Trophoblast cell (in vitro differentiated cells and primary cell): ENCODE measurements around the gene CHST9.

Experiments
- DNase-seq, 2 donors: peaks; one replicate each; pipeline ENCODE4 v3.0.0-alpha.2; 2016
- H2AFZ ChIP-seq: 2 replicates; pipeline ENCODE4 v1.6.1; 2013; ENCODE audit warnings: low read length, moderate library complexity, mild to moderate bottlenecking; ENCODE audit not compliant: insufficient read depth, poor library complexity
- H2AK5ac ChIP-seq: 2 replicates; pipeline ENCODE4 v1.6.1; 2013; ENCODE audit warnings: mild to moderate bottlenecking, low read length
- H2BK120ac ChIP-seq: 2 replicates; pipeline ENCODE4 v1.6.1; 2013; ENCODE audit warnings: low read length, mild to moderate bottlenecking, moderate library complexity; ENCODE audit not compliant: insufficient read depth, poor library complexity
- H2BK12ac ChIP-seq: 2 replicates; pipeline ENCODE4 v1.6.1; 2013; ENCODE audit warnings: mild to moderate bottlenecking, low read length, moderate library complexity
- H2BK5ac ChIP-seq: 2 replicates; pipeline ENCODE4 v1.6.1; 2013; ENCODE audit warnings: low read length, low read depth, moderate library complexity, mild to moderate bottlenecking; ENCODE audit not compliant: poor library complexity
- H3K14ac ChIP-seq: 2 replicates; pipeline ENCODE4 v1.6.1; 2013; ENCODE audit warnings: mild to moderate bottlenecking, low read length
- H3K18ac ChIP-seq: 2 replicates; pipeline ENCODE4 v1.6.1; 2013; ENCODE audit warnings: mild to moderate bottlenecking, low read length
- H3K23ac ChIP-seq: 2 replicates; pipeline ENCODE4 v1.6.1; 2013; ENCODE audit warnings: low read length
- H3K27ac ChIP-seq: 2 replicates; pipeline ENCODE4 v1.5.1; 2013; ENCODE audit warnings: low read depth, mild to moderate bottlenecking, inconsistent platforms, low read length, moderate library complexity
- H3K27me3 ChIP-seq: 2 replicates; pipeline ENCODE4 v1.6.1; 2013; ENCODE audit warnings: inconsistent platforms, mild to moderate bottlenecking, low read length, moderate library complexity; ENCODE audit not compliant: insufficient read depth
- H3K36me3 ChIP-seq, 2 experiments: 1 replicate in 1 of 2; 2 replicates in 1 of 2; pipeline ENCODE4 v1.6.1; 2013; ENCODE audit warnings: low read length in 2 of 2, mild to moderate bottlenecking in 2 of 2, moderate library complexity in 1 of 2; ENCODE audit not compliant: insufficient read depth in 2 of 2, control insufficient read depth in 1 of 2
- H3K4ac ChIP-seq: 2 replicates; pipeline ENCODE4 v1.6.1; 2013; ENCODE audit warnings: low read depth, mild to moderate bottlenecking, low read length, moderate library complexity
- H3K4me1 ChIP-seq, 2 experiments: 1 replicate in 1 of 2; 2 replicates in 1 of 2; pipeline ENCODE4 v1.6.1; 2013; ENCODE audit warnings: low read length in 2 of 2, mild to moderate bottlenecking in 2 of 2, moderate library complexity in 1 of 2; ENCODE audit not compliant: insufficient read depth in 2 of 2, control insufficient read depth in 1 of 2
- H3K4me2 ChIP-seq: 2 replicates; pipeline ENCODE4 v1.6.1; 2013; ENCODE audit warnings: inconsistent platforms, mild to moderate bottlenecking, low read length, moderate library complexity
- H3K4me3 ChIP-seq: 2 replicates; pipeline ENCODE4 v1.5.1; 2013; ENCODE audit warnings: mild to moderate bottlenecking, low read depth, low read length, inconsistent platforms
- H3K79me1 ChIP-seq: one replicate; pipeline ENCODE4 v1.6.1; 2013; ENCODE audit warnings: low read length
- H3K79me2 ChIP-seq: 2 replicates; pipeline ENCODE4 v1.6.1; 2013; ENCODE audit warnings: low read length, mild to moderate bottlenecking; ENCODE audit not compliant: control insufficient read depth, insufficient read depth, poor library complexity
- H3K9ac ChIP-seq: 2 replicates; pipeline ENCODE4 v1.6.1; 2013; ENCODE audit warnings: mild to moderate bottlenecking, low read length
- H3K9me3 ChIP-seq: 2 replicates; pipeline ENCODE4 v1.6.1; 2013; ENCODE audit warnings: low read depth, mild to moderate bottlenecking, control low read depth, inconsistent platforms, low read length; ENCODE audit not compliant: insufficient read depth
- H4K12ac ChIP-seq: 2 replicates; pipeline ENCODE4 v1.6.1; 2013; ENCODE audit warnings: low read depth, mild to moderate bottlenecking, low read length, moderate library complexity
- H4K8ac ChIP-seq: 2 replicates; pipeline ENCODE4 v1.6.1; 2013; ENCODE audit warnings: low read depth, mild to moderate bottlenecking, low read length, moderate library complexity
- H4K91ac ChIP-seq: one replicate; pipeline ENCODE4 v1.6.1; 2013; ENCODE audit warnings: low read depth, mild to moderate bottlenecking, low read length, moderate library complexity
- WGBS: extraction: QIAGEN DNeasy Blood & Tissue Kit; methylation state at CpG from one replicate; pipeline ENCODE4 v1.1.7; 2013; ENCODE audit warnings: missing lambda C conversion rate; ENCODE audit not compliant: insufficient read length, insufficient coverage; ENCODE audit errors: extremely low coverage; 5-methylcytosine and 5-hydroxymethylcytosine counted together

CHST9 gene

GRCh38 chr18:26865557-26865956, 319.6 kb downstream of the CHST9 start, which contains the start of gene AQP4:
Gene AQP4 (minus strand): TSS chr18:26865707. CDS start chr18:26865689, 18 bp downstream.
- no peak within 1 kb of the TSS for H2AFZ ChIP-seq
- H2AK5ac ChIP-seq = no peak within 1 kb of the TSS
- H3K9ac ChIP-seq = no peak within 1 kb of the TSS
- H3K79me2 ChIP-seq = no peaks in the 10 kb centered on the region
- H4K8ac ChIP-seq = no peak within 1 kb of the TSS
- no peak within 1 kb of the TSS for H3K23ac ChIP-seq
- H3K27ac ChIP-seq = no peak within 1 kb of the TSS
- DNase-seq = no peak
- H3K4ac ChIP-seq = no peak within 1 kb of the TSS
- H4K12ac ChIP-seq = no peak within 1 kb of the TSS
- H3K79me1 ChIP-seq = no peaks in the 10 kb centered on the region
- H3K14ac ChIP-seq = no peak within 1 kb of the TSS
- no peak within 1 kb of the TSS for H3K4me3 ChIP-seq
- no peak within 1 kb of the TSS for H2BK5ac ChIP-seq
- no peak within 1 kb of the TSS for H3K18ac ChIP-seq
- peaks cover 6% of the 10 kb centered on the region for H3K27me3 ChIP-seq
- H3K4me2 ChIP-seq = no peak within 1 kb of the TSS
- H3K4me1 ChIP-seq = peaks cover 0 to 5% of the 10 kb centered on the region in 2 experiments
- H4K91ac ChIP-seq = no peak within 1 kb of the TSS
- peaks cover 2% of the 10 kb centered on the region for H3K9me3 ChIP-seq
- no CpG with 5 or more reads among the region's 5 CpGs for WGBS
- H2BK120ac ChIP-seq = no peak within 1 kb of the TSS
- no peak within 1 kb of the TSS for H2BK12ac ChIP-seq
- H3K36me3 ChIP-seq = no peaks in the 10 kb centered on the region

- no CpG with 5 or more reads among the region's 7 CpGs for whole genome bisulfite sequencing
- no peak overlapping the region for H2BK120ac ChIP-seq
- no peak overlapping the region for H3K4me2 ChIP-seq
These were observed 320.4 kb downstream of the CHST9 start for GRCh38 chr18:26864658-26865057.

GRCh38 chr18:26863921-26864497, 321.1 kb downstream of the CHST9 start:
- Histone ChIP-seq H3K4me1 (peaks cover 0 to 5% of the 10 kb centered on the region in 2 experiments), H3K9me3 (peaks cover 2% of the 10 kb centered on the region), H2BK5ac (no peak overlapping the region), H3K14ac (no peak overlapping the region), H3K4me3 (no peak overlapping the region), H2BK120ac (no peak overlapping the region), H3K79me2 (no peaks in the 10 kb centered on the region), H3K79me1 (no peaks in the 10 kb centered on the region), H3K23ac (no peak overlapping the region), H3K18ac (no peak overlapping the region), H3K27me3 (peaks cover 6% of the 10 kb centered on the region), H4K91ac (no peak overlapping the region), H3K4ac (no peak overlapping the region), H2AK5ac (no peak overlapping the region), H4K8ac (no peak overlapping the region), H2BK12ac (no peak overlapping the region), H3K4me2 (no peak overlapping the region), H3K9ac (no peak overlapping the region), H4K12ac (no peak overlapping the region), H3K27ac (no peak overlapping the region), H2AFZ (no peak overlapping the region), H3K36me3 (no peaks in the 10 kb centered on the region)
- no CpG with 5 or more reads among the region's 9 CpGs for WGBS
- DNase-seq = no peak

More at GRCh38 chr18:26864658-26865057, 320.4 kb downstream of the CHST9 start:
- Histone ChIP-seq H3K36me3 (no peaks in the 10 kb centered on the region), H3K4ac (no peak overlapping the region), H4K12ac (no peak overlapping the region), H4K8ac (no peak overlapping the region), H2AFZ (no peak overlapping the region), H3K4me1 (peaks cover 0 to 5% of the 10 kb centered on the region in 2 experiments), H4K91ac (no peak overlapping the region), H3K27me3 (peaks cover 6% of the 10 kb centered on the region), H2BK12ac (no peak overlapping the region), H3K79me1 (no peaks in the 10 kb centered on the region), H3K79me2 (no peaks in the 10 kb centered on the region), H3K4me3 (no peak overlapping the region), H3K9ac (no peak overlapping the region), H2AK5ac (no peak overlapping the region), H3K9me3 (peaks cover 2% of the 10 kb centered on the region), H3K18ac (no peak overlapping the region), H3K14ac (no peak overlapping the region), H3K23ac (no peak overlapping the region), H3K27ac (no peak overlapping the region), H2BK5ac (no peak overlapping the region)
- DNase-seq = no peak

DNA sequence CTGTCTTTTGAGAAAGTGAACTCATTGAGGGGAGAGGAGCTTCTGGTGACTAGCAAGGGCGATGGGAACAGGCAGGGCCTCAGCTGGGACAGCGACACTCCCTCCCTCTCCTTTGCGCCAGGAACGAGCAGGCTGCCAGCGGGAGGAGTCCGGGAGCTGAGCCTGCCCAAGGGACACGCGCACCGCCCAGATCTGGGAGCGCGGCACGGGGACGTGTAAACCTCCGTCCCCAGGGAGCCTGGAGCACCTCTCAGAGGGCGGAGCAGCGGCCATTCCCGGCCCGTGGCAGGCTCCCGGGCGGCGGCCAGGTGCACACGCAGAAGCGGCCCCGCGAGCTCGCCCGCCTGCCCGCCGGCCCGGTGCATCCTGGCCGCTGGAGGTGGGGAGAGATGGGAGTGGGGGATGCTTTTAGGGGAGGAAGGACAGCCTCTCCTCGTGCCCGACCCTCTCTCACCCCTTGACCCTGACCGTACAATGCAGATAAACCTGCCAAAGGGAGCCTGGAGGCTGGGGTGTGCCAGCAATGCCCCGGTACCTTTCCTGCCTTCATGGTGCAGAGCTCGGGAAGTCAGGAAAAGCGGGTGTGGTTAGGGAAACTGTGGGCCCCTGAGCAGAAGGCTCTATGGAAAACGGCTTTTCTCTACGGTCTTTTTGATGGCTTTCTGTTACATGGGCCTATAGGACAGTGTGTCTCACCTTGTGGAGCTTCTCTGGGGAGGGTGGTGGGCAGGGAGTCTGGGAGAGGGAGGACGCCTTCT, 321.8 kb downstream of the CHST9 start:
- Histone ChIP-seq H3K4me1 (peaks cover 0 to 5% of the 10 kb centered on the region in 2 experiments), H4K8ac (no peak overlapping the region), H3K23ac (no peak overlapping the region), H3K4ac (no peak overlapping the region), H3K9me3 (peaks cover 2% of the 10 kb centered on the region), H3K4me2 (peak overlapping the region; percentile 81), H3K79me1 (no peaks in the 10 kb centered on the region), H3K27me3 (peaks cover 6% of the 10 kb centered on the region), H3K36me3 (no peaks in the 10 kb centered on the region), H3K9ac (no peak overlapping the region), H2AK5ac (no peak overlapping the region), H2AFZ (no peak overlapping the region), H3K18ac (no peak overlapping the region), H3K14ac (no peak overlapping the region), H3K4me3 (peak overlapping the region; percentile 49), H4K12ac (no peak overlapping the region), H3K27ac (no peak overlapping the region), H2BK5ac (no peak overlapping the region), H3K79me2 (no peaks in the 10 kb centered on the region), H2BK120ac (no peak overlapping the region), H4K91ac (no peak overlapping the region), H2BK12ac (no peak overlapping the region)
- WGBS = no CpG with 5 or more reads among the region's 40 CpGs
- DNase-seq = no peak
